ENCODE measurements around the gene LRRC43. TPM values are rescaled to one million over a fixed set of nuclear protein-coding genes. Genes with fewer than 3 reads are reported as not detected.

LRRC43 gene
- total and polyA plus RNA-seq, 7 experiments from 2014 or later: 0.34 to 2.3 (median 0.40) TPM; not detected in 4

DNA sequence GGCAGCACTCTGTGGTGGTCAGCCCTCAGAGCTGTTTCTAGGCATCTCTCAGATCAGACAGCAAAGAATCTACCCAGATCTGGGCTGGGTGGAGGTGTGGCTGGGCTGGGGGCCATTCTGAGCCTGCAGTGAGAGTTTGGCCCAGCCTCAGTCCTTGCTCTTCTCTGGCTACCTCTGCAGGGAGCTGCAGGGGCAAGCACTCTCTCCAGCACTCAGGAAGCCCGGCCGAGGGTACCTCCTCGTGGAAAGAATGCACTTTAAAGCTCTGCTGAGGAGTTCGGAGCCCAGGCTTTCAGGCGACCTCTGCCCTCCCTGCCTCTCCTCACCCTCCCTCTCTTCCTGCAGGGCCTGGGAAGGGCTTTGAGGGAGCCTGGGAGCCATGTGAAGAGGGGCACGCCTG, 40.1 kb upstream of the LRRC43 start:
- H3K27me3 ChIP-seq (ENCODE audit: control insufficient read depth in 2 of 2, insufficient read depth in 2 of 2, low read length in 2 of 2): no peaks in the 10 kb centered on the region
- no peak overlapping the region for H3K27ac Mint-ChIP-seq
- DNase-seq (no peak), ATAC-seq (no peak)
- H3K4me1 Mint-ChIP-seq: peaks cover 0 to 5% (median 0%) of the 10 kb centered on the region in 7 donors
- H3K4me3 ChIP-seq (ENCODE audit: low read length): no peak overlapping the region
- ChIA-PET POLR2A (no interaction called here), CTCF (no interaction called here)
- H3K36me3 ChIP-seq (ENCODE audit: control insufficient read depth in 2 of 3, insufficient read depth in 3 of 3, low read length in 3 of 3): peaks cover 0 to 59% (median 12%) of the 10 kb centered on the region in 3 experiments
- H3K36me3 Mint-ChIP-seq: peaks cover 1 to 30% (median 7%) of the 10 kb centered on the region in 5 donors
- H3K27me3 Mint-ChIP-seq: no peaks in the 10 kb centered on the region
- no peaks in the 10 kb centered on the region for H3K9me3 ChIP-seq (ENCODE audit: control insufficient read depth in 2 of 3, low read length in 3 of 3)
- H3K4me1 ChIP-seq (ENCODE audit: control insufficient read depth in 2 of 2, insufficient read depth in 2 of 2, low read length in 2 of 2): no peaks in the 10 kb centered on the region
- no peak overlapping the region for H3K4me3 Mint-ChIP-seq
- intact Hi-C loops (cut with micrococcal nuclease): no loop called here
- H3K9me3 Mint-ChIP-seq: no peaks in the 10 kb centered on the region
- no peak overlapping the region for H3K27ac ChIP-seq (ENCODE audit: low read depth, low read length)

DNA sequence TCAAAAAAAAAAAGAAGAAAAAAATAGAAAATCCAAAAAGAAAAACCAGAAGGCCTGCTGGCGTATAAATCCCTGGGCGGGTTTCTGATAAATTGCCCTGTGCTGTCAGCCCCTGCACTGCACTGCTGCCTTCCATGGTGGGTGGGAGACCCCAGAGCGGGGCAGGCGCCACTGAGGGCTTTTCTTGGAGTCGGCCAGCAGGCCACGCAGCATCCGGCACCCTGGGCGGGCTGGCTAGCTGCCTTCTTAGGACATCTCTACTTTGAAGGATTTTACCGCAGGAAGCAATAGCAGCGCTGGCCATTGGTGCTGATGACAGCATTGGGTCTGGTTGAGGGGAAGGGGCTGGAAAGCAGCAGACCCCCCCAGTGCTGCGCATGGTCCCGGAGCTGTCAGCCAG, 38.0 kb upstream of the LRRC43 start:
- DNase-seq: no peak
- intact Hi-C loops (cut with micrococcal nuclease): no loop called here
- no peak overlapping the region for H3K4me3 Mint-ChIP-seq
- H3K4me3 ChIP-seq (ENCODE audit: low read length): no peak overlapping the region
- ATAC-seq: no peak
- ChIA-PET POLR2A (no interaction called here), CTCF (no interaction called here)
- peaks cover 1 to 21% (median 7%) of the 10 kb centered on the region in 5 donors for H3K36me3 Mint-ChIP-seq
- no peak overlapping the region for H3K27ac Mint-ChIP-seq
- H3K4me1 Mint-ChIP-seq: peaks cover 0 to 7% (median 3%) of the 10 kb centered on the region in 7 donors
- H3K27ac ChIP-seq (ENCODE audit: low read depth, low read length): no peak overlapping the region
- no peaks in the 10 kb centered on the region for H3K9me3 Mint-ChIP-seq
- no peaks in the 10 kb centered on the region for H3K27me3 ChIP-seq (ENCODE audit: control insufficient read depth in 2 of 2, insufficient read depth in 2 of 2, low read length in 2 of 2)
- no peaks in the 10 kb centered on the region for H3K9me3 ChIP-seq (ENCODE audit: control insufficient read depth in 2 of 3, low read length in 3 of 3)
- no peaks in the 10 kb centered on the region for H3K4me1 ChIP-seq (ENCODE audit: control insufficient read depth in 2 of 2, insufficient read depth in 2 of 2, low read length in 2 of 2)
- peaks cover 0 to 39% (median 12%) of the 10 kb centered on the region in 3 experiments for H3K36me3 ChIP-seq (ENCODE audit: control insufficient read depth in 2 of 3, insufficient read depth in 3 of 3, low read length in 3 of 3)
- no peaks in the 10 kb centered on the region for H3K27me3 Mint-ChIP-seq

DNA sequence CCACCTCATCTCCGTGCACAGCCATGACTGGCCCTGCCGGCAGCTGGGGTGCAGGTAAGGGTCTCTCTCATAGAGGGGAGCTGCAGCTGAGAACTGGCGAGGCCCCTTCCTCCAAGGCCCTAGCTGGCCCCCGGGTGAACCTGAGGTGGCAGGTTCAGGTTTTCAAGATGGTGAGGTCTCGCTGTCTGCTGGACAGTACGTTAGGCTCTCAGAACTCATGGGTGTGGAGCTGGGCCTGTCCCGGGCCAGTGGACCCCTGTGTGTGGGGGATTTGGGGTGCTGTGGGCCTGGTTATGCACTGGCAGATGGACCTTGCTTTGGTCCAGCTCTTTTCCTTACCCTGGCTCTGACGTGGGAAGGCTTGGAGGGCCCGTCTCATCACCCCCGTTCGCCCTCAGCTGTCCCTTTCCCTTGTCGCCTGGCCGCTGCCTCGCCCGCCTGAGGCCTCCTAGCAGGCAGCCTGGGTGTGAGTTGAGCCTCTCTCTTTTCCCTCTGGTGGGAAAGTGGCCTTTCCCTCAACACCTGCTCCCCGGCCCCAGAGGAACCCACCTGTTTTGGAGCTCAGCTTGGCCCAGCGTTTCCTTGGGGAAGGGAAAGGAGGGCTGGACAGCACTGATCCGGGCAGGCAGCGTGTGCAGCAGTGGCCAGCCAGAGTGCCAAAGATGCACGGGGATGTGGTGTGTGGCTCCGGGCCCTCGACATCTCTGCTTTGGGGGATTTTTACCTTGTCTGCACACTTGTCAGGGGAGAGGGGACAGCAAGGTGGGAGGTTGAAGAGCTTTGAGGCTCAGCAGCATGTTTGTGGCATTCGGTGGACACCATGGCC, 37.2 kb upstream of the LRRC43 start:
- Mint-ChIP-seq H3K4me3 (no peak overlapping the region), H3K9me3 (no peaks in the 10 kb centered on the region), H3K27me3 (no peaks in the 10 kb centered on the region), H3K27ac (peak overlapping the region in 3 of 9 donors; percentile 36 to 67 (median 57)), H3K36me3 (peaks cover 1 to 18% (median 7%) of the 10 kb centered on the region in 5 donors), H3K4me1 (peaks cover 0 to 7% (median 3%) of the 10 kb centered on the region in 7 donors)
- H3K9me3 ChIP-seq (ENCODE audit: control insufficient read depth in 2 of 3, low read length in 3 of 3): no peaks in the 10 kb centered on the region
- no peak overlapping the region for H3K4me3 ChIP-seq (ENCODE audit: low read length)
- H3K27ac ChIP-seq (ENCODE audit: low read depth, low read length): no peak overlapping the region
- intact Hi-C loops (cut with micrococcal nuclease): no loop called here
- no peak for ATAC-seq
- CTCF ChIA-PET: interaction anchor here (0.5 to 1.1 kb wide), 2 partner anchors 45 to 91 kb away, joined by 3 to 6 read pairs; no protein-coding TSS in a partner anchor
- POLR2A ChIA-PET: no interaction called here
- H3K4me1 ChIP-seq (ENCODE audit: control insufficient read depth in 2 of 2, insufficient read depth in 2 of 2, low read length in 2 of 2): no peaks in the 10 kb centered on the region
- no peaks in the 10 kb centered on the region for H3K27me3 ChIP-seq (ENCODE audit: control insufficient read depth in 2 of 2, insufficient read depth in 2 of 2, low read length in 2 of 2)
- no peak for DNase-seq
- peaks cover 0 to 33% (median 12%) of the 10 kb centered on the region in 3 experiments for H3K36me3 ChIP-seq (ENCODE audit: control insufficient read depth in 2 of 3, insufficient read depth in 3 of 3, low read length in 3 of 3)

DNA sequence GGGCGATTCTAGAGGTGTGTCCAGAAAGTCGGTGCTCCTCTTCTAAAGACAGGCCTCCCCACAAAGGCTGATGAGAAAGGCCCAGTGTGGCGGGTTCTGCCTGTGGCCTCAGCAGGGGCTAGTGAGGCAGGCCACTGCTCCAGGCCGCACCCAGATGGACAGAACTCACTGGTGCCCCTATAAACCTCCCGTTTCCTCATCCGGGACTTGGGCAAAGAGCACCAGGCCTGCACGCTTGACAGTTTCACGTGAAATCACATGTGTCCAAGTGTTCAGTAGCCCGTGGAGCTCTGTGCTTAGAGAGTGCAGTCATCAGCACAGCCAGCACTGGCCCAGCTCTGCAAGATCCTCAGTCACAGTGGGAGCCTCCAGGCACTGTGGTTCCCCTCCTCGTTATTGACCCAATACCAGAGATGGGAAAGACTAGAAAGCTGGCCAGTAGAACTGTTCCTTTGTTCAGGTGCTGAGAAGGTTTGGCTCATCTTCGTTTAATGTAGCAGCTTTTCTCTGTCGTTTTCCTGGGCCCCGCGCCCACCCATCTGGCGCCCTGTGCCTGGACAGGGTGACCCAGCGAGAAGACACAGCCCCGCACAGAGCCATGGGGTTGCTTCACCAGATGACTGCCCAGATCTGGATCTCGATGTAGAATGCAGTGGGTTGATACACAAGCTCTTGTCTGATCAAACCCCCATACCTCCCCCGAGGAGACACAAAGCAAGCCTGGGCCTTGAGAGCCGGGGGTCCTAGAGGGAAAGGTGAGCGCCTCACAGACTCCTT, 35.2 kb upstream of the LRRC43 start:
- POLR2A ChIA-PET: no interaction called here
- CTCF ChIA-PET: no interaction called here
- DNase-seq: no peak
- H3K27ac Mint-ChIP-seq: peak overlapping the region in 5 of 9 donors; percentile 13 to 65 (median 51)
- ATAC-seq: peak; percentile 16
- H3K36me3 Mint-ChIP-seq: peaks cover 0 to 8% (median 4%) of the 10 kb centered on the region in 5 donors
- no peaks in the 10 kb centered on the region for H3K9me3 ChIP-seq (ENCODE audit: control insufficient read depth in 2 of 3, low read length in 3 of 3)
- peaks cover 0 to 9% (median 3%) of the 10 kb centered on the region in 7 donors for H3K4me1 Mint-ChIP-seq
- no peaks in the 10 kb centered on the region for H3K4me1 ChIP-seq (ENCODE audit: control insufficient read depth in 2 of 2, insufficient read depth in 2 of 2, low read length in 2 of 2)
- peaks cover 0 to 13% (median 1%) of the 10 kb centered on the region in 3 experiments for H3K36me3 ChIP-seq (ENCODE audit: control insufficient read depth in 2 of 3, insufficient read depth in 3 of 3, low read length in 3 of 3)
- no peak overlapping the region for H3K27ac ChIP-seq (ENCODE audit: low read depth, low read length)
- no peaks in the 10 kb centered on the region for H3K9me3 Mint-ChIP-seq
- H3K4me3 Mint-ChIP-seq: no peak overlapping the region
- H3K27me3 ChIP-seq (ENCODE audit: control insufficient read depth in 2 of 2, insufficient read depth in 2 of 2, low read length in 2 of 2): no peaks in the 10 kb centered on the region
- H3K4me3 ChIP-seq (ENCODE audit: low read length): no peak overlapping the region
- peaks cover 0 to 5% (median 0%) of the 10 kb centered on the region in 5 donors for H3K27me3 Mint-ChIP-seq
- intact Hi-C loops (cut with micrococcal nuclease): no loop called here

DNA sequence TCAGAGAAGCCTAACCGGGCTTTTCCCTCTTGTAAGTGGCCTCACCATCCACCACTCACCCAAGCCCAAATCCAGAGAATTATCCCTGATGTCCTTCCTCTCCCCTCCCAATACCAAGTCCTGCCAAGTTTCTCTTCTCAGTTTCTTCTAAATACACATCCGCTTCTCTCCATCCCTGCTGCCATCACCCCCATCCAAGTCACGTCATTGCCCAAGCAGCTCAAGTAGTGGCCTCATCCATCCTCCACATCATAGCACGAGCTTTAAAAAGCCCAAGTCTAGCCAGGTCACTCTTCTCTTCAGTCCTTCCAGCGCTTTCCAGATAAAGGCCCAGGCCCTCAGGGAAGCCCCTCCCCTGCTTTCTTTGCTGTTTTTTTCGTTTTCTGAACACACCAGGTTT, 34.3 kb upstream of the LRRC43 start:
- ChIA-PET POLR2A (no interaction called here), CTCF (no interaction called here)
- ATAC-seq: no peak
- H3K4me3 Mint-ChIP-seq: peak overlapping the region in 1 of 10 donors; percentile 21
- no peak for DNase-seq
- H3K4me3 ChIP-seq (ENCODE audit: low read length): no peak overlapping the region
- H3K9me3 Mint-ChIP-seq: no peaks in the 10 kb centered on the region
- H3K9me3 ChIP-seq (ENCODE audit: control insufficient read depth in 2 of 3, low read length in 3 of 3): no peaks in the 10 kb centered on the region
- H3K27ac Mint-ChIP-seq: peak overlapping the region in 4 of 9 donors; percentile 4 to 93 (median 56)
- no peak overlapping the region for H3K27ac ChIP-seq (ENCODE audit: low read depth, low read length)
- H3K4me1 Mint-ChIP-seq: peaks cover 0 to 9% (median 3%) of the 10 kb centered on the region in 7 donors
- H3K27me3 ChIP-seq (ENCODE audit: control insufficient read depth in 2 of 2, insufficient read depth in 2 of 2, low read length in 2 of 2): no peaks in the 10 kb centered on the region
- peaks cover 0 to 5% (median 0%) of the 10 kb centered on the region in 5 donors for H3K27me3 Mint-ChIP-seq
- intact Hi-C loops (cut with micrococcal nuclease): no loop called here
- peaks cover 0 to 4% (median 0%) of the 10 kb centered on the region in 3 experiments for H3K36me3 ChIP-seq (ENCODE audit: control insufficient read depth in 2 of 3, insufficient read depth in 3 of 3, low read length in 3 of 3)
- no peaks in the 10 kb centered on the region for H3K4me1 ChIP-seq (ENCODE audit: control insufficient read depth in 2 of 2, insufficient read depth in 2 of 2, low read length in 2 of 2)
- peaks cover 0 to 5% (median 3%) of the 10 kb centered on the region in 5 donors for H3K36me3 Mint-ChIP-seq

DNA sequence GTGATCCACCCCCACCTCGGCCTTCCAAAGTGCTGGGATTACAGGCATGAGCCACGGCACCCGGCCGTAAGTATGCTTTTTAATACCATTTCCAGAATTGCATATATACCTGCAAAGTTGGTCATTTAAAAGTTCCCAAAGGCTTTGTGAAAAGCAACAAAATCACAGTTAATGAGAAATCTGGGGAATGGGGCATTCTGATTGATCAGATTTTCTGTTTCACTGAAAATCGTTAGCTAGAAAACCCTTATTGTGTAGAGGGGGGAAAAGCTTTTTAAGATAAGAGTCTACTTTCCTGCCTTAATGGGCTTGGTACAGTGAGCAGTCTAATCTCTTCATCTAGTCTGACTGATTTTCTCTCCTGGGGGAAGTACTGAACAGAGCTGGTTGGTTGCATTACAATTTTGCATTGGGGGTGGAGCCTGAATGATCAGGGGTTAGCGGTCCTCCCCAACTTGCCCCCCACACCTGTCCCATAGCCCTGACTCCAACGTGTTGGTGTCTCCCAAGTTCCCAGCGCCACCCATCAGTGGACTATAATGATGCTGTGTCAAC, 32.7 kb upstream of the LRRC43 start:
- no peak overlapping the region for H3K4me3 ChIP-seq (ENCODE audit: low read length)
- peaks cover 0 to 9% (median 0%) of the 10 kb centered on the region in 7 donors for H3K4me1 Mint-ChIP-seq
- intact Hi-C loops (cut with micrococcal nuclease): no loop called here
- peak overlapping the region in 1 of 9 donors; percentile 48 for H3K27ac Mint-ChIP-seq
- ATAC-seq: no peak
- no peak overlapping the region for H3K27ac ChIP-seq (ENCODE audit: low read depth, low read length)
- H3K9me3 Mint-ChIP-seq: no peaks in the 10 kb centered on the region
- POLR2A ChIA-PET: no interaction called here
- no peak for DNase-seq
- H3K36me3 Mint-ChIP-seq: no peaks in the 10 kb centered on the region
- peaks cover 0 to 5% (median 0%) of the 10 kb centered on the region in 5 donors for H3K27me3 Mint-ChIP-seq
- no peak overlapping the region for H3K4me3 Mint-ChIP-seq
- no peaks in the 10 kb centered on the region for H3K4me1 ChIP-seq (ENCODE audit: control insufficient read depth in 2 of 2, insufficient read depth in 2 of 2, low read length in 2 of 2)
- peaks cover 0 to under 1% (median 0%) of the 10 kb centered on the region in 3 experiments for H3K36me3 ChIP-seq (ENCODE audit: control insufficient read depth in 2 of 3, insufficient read depth in 3 of 3, low read length in 3 of 3)
- no peaks in the 10 kb centered on the region for H3K9me3 ChIP-seq (ENCODE audit: control insufficient read depth in 2 of 3, low read length in 3 of 3)
- CTCF ChIA-PET: interaction anchor here (0.6 kb wide), 1 partner anchor 264 kb away, joined by 4 read pairs; no protein-coding TSS in a partner anchor
- no peaks in the 10 kb centered on the region for H3K27me3 ChIP-seq (ENCODE audit: control insufficient read depth in 2 of 2, insufficient read depth in 2 of 2, low read length in 2 of 2)

Measured in naive thymus-derived CD4-positive, alpha-beta T cell (primary cell).